ENCODE results near the gene GRIN3B.
"Not testable (repeated sequence)": the region's sequence is repeated elsewhere in the genome, so short reads cannot be mapped to it uniquely, and the experiment has no call there.

The GRIN3B gene, protein sequence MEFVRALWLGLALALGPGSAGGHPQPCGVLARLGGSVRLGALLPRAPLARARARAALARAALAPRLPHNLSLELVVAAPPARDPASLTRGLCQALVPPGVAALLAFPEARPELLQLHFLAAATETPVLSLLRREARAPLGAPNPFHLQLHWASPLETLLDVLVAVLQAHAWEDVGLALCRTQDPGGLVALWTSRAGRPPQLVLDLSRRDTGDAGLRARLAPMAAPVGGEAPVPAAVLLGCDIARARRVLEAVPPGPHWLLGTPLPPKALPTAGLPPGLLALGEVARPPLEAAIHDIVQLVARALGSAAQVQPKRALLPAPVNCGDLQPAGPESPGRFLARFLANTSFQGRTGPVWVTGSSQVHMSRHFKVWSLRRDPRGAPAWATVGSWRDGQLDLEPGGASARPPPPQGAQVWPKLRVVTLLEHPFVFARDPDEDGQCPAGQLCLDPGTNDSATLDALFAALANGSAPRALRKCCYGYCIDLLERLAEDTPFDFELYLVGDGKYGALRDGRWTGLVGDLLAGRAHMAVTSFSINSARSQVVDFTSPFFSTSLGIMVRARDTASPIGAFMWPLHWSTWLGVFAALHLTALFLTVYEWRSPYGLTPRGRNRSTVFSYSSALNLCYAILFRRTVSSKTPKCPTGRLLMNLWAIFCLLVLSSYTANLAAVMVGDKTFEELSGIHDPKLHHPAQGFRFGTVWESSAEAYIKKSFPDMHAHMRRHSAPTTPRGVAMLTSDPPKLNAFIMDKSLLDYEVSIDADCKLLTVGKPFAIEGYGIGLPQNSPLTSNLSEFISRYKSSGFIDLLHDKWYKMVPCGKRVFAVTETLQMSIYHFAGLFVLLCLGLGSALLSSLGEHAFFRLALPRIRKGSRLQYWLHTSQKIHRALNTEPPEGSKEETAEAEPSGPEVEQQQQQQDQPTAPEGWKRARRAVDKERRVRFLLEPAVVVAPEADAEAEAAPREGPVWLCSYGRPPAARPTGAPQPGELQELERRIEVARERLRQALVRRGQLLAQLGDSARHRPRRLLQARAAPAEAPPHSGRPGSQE

DNA sequence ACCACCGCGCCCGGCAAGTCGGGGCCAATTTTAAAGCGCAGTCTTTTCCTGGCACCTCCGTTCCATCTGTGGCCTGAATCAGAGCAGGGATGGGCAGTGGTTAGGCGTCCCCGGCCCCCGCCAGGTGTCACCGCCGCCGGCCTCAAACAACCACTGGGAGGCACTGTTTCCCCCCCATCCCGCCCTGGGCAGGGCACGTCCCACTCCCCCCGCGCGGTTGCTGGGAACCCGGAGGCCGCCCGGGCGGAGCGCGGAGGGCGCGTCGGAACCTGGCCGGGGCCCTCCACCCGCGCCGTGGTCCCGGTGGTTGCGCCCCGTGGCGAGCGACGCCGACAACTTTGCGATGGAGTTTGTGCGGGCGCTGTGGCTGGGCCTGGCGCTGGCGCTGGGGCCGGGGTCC lies at the start of gene GRIN3B:
GRIN3B (plus strand) TSS at position 325 of the 400 bp plus-strand sequence; CDS start at position 344, 19 bp downstream.
- no peak for DNase-seq

DNA sequence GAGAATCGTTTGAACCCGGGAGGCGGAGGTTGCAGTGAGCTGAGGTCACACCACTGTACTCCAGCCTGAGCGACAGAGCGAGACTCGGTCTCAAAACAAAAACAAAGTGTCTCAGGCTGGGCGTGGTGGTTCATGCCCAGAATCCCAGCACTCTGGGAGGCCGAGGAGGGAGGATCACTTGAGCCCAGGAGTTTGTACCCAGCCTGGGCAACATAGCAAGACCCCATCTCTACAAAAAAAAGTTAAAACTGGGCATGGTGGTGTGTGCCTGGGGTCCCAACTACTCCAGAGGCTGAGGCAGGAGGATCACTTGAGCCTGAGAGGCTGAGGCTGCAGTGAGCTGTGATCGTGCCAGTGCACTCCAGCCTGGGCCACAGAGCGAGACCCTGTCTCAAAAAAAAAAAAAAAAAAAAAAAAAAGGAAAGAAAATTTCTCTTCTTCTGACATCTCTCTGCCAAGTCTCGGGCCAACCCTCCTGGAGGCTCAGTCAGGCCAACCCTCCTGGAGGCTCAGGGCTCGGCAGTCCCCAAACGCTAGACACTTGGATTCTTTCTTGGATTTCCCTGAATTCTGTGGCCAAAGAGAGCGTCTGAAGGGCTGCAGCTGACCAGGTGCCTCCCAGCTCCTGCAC lies 48.1 kb upstream of the GRIN3B start:
- no peak for DNase-seq

DNA sequence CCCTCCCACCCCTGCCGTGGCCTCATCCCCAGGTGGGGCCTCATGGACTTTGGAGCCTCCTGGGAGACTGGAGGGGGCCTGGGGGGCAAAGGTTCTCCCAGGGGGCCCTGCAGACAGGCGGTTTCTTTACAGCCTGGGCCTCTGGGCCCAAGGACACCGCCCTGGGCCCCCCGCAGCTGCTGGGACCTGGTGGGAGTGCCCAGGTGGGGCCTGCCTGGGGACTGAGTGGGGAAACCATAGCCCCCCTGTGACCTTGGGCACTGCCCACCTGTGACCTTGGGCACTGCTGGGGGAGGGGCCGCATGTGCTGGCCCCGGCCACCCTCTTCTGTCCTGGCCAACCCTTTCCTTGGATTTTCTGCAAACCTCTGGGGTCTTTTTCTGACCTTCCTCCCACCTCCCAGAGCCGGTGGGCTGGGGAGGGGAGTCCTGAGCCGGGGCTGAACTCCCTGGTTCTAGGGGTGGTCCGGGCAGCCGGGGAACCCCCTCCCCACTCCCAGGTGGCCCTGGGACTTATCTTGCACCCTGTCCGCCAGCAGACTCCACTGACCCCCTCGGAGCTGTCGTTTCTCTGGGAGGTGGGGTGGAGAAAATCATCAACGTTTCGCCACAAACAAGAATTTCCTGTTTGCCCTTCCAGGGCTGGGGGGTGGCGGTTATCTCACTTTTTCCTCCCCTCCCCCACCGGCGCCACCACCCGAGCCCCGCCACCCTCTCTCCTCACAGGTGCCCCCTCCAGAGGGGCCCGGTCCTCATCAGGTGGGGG lies 47.4 kb upstream of the GRIN3B start:
- no peak for DNase-seq

DNA sequence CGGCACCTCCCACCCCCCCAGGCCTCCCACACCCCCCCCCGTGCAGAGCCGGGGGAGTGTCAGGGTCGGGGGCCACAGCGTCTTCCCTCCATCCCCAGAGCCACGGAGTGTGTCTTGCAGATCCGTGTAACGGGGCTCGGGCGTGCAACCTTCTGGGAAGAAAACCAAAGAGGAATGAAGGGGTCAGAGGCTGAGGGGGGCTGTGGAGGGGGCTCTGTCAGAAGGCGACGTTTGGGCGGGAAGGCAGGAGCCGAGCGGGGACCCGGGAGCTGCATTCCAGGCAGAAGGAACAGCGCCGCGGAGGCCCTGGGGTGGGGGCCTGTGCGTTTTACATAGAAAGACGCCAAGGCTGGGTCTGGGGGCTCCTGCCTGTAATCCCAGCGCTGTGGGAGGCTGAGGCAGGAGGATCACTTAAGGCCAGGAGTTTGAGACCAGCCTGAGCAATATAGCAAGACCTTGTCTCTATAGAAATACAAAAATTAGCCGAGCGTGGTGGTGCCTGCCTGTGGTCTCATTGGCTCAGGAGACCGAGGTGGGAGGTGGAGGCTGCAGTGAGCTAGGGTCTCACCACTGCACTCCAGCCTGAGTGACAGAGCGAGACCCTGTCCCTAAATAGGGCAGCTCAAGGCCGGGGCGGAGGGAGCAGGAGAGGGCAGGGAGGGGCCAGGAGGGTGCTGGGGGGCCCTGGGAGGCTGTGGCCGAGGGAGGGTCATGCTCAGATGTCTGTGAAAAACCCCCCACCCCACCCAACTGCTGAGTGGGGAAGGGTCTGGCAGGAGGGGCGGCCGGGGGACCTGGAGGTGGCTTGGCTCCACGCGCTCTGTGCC lies 46.6 kb upstream of the GRIN3B start:
- DNase-seq = no peak

DNA sequence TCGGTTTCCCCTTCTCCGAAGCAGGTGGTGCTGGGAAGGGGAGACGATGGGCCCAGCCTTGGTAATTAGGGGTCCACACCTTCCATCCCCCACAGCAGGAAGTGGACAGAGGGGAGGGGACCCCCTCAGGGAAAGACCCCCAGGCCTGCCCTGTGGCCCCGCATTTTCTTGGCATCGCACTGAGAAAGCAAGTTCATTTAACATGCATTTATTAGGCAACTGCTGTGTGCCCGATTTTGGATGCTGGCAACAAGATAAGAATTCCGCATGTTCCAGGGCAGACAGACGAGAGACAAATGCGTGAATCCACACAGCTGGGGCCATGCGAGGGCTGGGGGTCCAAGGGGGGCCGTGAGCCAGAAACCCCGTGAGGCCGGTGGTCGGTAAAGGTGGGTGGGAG lies 45.9 kb upstream of the GRIN3B start:
- DNase-seq = no peak

DNA sequence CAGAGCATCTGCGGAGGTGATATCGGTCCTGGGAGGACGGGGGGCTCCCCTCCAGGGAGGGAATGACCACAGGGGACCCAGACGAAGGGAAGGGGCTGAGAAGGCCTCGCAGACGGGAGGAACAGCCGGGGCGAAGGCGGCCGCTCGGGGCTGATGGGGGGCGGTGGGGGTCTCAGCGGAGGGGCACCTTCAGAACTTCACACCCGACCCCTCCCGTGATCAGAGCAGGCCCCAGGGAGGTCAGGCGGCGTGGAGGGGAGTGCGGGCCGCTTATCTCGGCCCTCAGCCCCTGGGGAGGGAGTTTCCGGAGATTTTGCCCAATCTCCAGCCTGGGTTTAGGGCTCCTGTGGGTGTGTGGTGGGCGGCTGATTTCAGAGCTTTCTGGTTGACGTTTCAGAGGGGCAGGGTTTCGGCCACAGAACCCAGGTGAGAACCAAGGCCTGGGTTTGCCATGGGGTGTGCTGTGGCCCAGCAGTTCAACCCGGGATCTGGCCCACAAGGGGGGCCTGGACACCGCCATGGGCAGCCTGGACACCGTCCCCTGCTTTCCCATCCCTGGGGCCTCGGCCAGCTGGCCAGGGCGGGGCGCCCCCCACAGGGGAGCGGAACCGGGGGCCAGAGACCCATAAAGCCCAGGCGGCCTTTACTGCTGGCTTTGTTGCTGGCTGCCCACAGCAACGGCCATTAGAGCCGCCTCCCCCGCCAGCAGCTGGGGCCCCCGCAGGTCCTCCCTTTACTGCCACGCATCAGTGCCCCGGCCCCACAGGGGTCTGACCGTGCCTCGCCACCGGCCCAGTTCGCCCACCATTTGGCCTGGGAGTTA lies 45.3 kb upstream of the GRIN3B start:
- no peak for DNase-seq

DNA sequence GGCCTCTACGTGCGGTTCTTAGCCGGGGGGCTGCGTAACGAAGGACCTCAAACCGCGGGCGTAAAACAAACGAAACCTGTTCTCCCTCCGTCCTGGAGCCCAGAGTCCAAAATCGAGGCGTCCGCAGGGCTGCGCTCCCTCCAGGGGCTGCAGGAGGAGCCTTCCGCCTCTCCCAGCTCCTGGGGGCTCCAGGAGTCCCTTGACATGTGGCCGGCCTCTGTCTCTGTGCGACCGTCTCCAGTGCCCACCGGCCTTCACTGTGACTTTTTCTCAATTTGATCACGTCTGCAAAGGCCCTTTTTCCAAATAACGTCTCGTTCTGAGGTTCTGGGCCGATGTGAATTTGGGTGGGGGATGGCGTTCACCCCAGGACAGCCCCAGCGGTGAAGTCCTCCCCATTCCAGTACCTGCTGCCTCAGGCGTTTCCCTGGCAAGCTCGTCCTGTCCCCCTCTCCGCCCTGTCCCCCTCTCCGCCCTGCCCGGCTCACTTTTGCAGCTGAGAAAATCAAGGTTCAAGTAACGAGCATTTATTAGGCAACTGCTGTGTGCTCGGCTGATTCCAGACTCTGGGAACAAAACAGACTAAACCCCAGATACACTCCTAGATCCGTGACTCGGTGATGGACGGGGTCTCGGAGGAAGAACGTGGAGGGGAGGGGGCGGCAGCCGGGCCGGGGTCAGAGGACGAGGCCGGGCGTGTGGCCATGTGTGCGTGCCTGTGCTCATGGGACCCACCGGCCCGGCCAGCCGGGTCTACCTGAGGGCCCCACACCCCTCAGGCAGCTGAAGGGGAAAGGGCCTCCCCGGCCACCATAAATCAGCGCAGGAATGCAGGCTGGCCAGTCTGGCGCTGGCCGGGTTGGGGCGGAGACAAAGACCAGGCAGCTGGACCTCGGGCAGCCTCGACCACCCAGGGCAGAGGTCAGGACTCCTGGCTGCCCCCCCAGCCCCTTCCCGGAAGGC lies 44.1 kb upstream of the GRIN3B start:
- no peak for DNase-seq

DNA sequence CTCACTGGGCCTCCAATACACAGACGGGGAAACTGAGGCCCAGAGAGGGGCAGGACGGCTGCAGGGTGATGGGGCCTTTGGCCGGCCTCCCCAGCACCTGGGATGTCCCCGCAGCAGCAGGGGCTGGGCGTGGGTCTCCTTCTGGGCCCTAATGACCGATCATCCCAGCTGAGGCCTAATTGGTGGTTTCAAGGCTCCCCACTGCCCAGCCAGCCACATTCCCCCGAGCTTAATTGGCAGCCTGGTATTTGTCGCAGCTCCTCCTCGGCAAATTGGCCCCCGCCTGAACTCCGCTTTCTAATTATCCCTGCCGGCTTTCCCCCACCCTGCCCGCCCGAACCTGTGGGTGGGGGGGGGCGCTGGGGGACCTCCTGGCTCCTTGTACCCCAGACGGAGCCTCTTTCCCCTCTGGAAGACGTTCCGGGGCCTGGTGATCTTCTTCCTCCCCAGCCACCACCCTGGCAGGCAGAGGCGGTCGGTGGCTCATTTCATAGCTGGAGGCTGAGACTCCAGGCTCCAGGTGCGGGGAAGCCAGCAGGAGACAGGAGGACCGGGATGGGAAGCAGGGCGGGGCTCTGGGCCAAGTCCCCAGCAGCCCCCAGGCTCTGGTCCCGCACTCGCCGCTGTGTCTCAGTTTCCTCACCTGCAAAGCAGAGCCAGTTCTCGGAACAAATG lies 43.3 kb upstream of the GRIN3B start:
- DNase-seq = no peak

DNA sequence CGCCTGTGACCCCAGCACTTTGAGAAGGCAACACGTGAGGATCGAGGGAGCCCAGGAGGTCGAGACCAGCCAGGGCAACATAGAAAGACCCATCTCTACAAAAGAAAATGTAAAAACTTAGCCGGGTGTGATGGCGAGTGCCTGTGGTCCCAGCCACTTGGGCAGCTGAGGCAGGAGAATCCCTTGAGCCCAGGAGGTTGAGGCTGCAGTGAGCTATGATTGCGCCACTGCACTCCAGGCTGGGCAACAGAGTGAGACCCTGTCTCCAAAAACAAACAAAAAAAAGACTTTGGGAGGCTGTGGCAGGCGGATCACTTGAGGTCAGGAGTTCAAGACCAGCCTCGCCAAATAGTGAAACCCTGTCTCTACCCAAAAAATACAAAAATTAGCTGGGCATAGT lies 42.6 kb upstream of the GRIN3B start:
- DNase-seq = not testable (repeated sequence)

DNA sequence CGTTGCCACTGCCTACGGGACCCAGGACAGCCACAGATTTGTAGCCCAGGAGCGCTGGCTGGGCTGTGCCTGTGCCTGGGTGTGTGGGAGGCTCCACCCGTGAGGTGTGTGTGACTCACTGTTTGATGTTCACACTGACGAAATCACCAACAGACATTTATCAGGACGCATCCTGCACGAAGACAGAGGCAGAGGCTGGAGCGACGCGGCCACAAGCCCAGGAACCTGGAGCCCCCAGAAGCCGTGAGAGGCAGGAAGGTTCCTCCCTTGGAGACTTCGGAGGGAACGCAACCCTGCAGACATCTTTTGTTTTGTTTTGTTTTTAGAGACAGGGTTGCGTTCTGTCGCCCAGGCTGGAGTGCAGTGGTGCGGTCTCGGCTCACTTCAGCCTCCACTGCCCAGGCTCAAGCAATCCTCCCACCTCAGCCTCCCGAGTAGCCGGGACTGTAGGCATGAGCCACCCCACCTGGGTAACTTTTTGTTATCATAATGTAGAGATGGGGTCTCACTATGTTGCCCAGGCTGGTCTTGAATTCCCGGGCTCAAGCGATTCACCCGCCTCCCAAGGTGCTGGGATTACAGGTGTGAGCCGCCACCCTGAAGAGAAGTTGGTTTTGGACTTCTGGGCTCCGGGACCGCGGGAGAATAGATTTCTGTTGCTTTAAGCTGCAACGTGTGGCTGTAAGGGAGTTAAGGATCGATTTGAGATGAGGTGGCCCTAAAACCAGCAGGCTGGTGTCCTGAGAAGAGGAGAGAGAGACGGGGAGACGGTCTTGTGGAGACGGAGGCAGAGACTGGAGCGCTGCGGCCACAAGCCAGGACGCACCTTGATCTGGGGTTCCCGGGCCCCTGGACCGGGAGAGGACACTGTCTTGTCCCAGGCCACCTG lies 41.0 kb upstream of the GRIN3B start:
- no peak for DNase-seq

DNA sequence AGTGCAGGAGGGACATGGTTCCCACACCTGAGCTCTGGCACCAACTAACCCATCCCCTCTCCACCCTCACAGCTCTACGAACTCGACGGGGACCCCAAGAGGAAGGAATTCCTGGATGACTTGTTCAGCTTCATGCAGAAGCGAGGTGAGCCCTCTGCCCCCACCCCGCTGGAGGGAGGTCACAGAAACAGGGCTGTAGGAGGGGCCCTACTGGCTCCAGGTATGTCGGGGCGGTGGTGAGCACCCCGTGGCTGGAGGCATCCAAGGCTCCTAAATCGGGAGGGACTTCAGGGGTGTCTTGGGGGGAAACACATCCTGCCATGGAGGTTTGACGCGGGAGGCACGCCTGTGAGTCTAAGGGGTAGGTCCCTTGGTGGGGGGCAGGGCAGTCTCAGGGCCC lies 40.2 kb upstream of the GRIN3B start:
- DNase-seq = no peak

DNA sequence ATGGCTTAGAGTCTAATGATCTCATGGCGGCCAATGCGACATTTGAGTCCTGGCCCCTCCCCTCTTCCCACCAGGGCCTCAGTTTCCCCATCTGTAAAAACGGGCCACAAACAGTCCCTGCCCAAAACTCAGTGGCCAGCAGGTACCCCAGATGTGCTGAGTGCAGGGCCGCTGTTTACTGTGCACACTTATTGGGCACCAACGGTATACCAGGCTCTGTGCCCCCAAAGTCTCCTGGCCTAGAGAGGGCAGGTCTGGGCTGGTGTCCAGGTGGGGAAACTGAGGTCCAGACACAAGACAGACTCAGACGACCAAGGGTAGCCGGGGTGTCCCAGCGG lies 39.6 kb upstream of the GRIN3B start:
- DNase-seq = no peak

DNA sequence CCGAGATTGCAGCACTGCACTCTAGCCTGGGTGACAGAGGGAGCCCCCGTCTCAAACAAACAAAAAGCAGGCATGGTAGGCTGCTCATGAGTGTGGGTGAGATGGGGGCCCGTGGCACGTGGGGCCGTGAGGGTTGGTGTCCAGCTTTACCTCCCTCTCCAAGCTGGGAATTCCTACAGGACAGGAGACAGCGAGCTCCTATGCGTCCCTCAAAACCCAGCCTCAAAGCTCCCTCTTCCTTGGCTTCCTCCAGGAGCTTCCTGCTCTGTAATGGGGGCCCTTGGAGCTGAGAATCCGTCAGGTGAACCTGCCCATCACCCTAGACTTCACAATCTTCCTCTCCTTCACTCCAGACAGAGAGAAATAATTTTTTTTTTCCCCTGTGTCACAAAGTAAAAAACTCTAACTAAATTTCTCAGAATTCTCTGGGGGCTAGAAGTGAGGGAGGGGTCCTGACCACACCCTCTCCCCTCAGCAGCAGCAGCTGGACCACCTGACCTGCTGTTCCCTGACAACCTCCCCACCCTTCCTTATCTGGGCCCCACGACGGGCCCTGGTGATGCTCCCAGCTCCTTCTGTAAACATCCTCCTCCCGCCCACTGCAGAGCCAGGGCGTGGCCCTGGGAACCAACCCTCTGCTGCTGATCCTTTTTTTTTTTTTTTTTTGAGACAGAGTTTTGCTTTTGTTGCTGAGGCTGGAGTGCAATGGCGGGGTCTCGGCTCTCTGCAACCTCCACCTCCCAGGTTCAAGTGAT lies 38.2 kb upstream of the GRIN3B start:
- no peak for DNase-seq

DNA sequence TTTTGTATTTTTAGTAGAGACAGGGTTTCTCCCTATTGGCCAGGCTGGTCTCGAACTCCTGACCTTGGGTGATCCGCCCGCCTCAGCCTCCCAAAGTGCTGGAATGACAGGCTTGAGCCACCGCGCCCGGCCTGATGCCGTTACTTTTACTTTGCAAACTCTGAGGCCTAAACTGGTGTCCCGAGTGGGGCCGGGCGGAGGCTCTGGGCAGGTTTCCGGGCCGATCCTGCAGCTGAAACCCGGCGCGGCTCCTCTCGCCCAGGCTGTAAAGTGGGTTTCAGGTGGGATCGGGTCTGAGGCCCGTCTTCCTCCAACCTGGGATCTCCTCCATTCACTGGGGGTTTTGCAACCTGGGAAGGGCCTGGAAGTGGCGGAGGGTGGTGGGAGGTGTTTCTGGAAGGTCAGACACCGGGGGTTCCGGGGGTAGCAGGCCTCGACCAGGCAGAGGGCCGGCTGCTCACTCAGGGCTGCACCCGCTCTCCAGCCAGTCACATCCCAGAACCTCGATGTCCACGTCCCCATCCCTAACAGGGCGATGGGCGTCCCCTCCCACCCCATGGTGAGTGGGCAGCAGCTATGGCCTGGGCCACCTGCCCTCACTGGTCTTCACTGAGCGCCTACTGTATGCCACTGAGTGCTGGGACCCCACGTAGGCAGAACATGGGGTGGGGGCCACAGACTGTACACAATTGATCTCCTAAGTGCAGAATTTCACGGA lies 37.4 kb upstream of the GRIN3B start:
- DNase-seq = no peak

DNA sequence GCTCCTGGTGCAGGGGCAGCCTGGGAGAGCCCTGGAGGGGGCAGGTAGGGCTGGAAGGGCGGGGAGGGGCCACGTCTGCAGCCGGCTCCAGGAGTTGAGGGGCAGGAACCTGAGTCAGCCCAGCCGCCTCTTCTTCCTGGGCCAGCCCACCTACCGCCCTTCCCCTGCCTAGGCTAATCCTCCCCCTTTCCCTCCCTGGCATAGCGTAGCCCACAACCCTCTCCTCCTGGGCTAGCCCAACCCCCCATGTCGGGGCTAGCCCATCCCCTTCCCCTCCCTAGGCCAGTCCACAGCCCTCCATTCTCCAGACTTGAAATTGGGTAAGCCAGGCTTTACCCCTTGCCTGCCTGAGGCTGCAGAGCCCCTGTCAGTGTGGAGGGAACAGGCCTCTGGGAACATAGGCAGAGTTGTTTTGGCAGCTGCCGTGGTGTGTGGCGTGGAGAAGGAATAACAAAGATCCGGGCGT lies 36.7 kb upstream of the GRIN3B start:
- DNase-seq = no peak

DNA sequence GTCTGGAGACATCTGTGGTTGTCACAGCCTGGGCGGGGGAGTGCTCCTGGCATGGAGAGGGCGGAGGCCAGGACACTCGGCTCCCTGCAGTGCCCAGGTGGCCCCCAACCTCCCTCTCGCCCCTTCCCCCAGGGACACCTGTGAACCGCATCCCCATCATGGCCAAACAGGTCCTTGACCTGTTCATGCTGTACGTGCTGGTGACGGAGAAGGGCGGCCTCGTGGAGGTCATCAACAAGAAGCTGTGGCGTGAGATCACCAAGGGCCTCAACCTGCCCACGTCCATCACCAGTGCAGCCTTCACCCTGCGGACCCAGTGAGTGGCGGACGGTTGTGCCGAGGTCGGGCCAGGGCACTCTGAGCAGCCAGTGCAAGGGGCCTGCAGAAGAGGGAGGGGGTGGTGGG lies 36.1 kb upstream of the GRIN3B start:
- DNase-seq = no peak

Data from GOT3 (cell line).